ENCODE measurements around the gene CNIH3. TPM values are rescaled to one million over a fixed set of nuclear protein-coding genes. Genes with fewer than 3 reads are reported as not detected.

CNIH3 gene
- total and polyA plus RNA-seq, 2 donors (not counting 3 experiments of a cell fraction or from before 2014, with no cell fraction given) = 1.3 to 2.5 TPM

GRCh38 chr1:224745394-224745793 is 129.3 kb downstream of the CNIH3 start:
- no peak for TF ChIP-seq FOS (IDR thresholded peaks at IDR 0.05; ENCODE audit: borderline replicate concordance, insufficient read depth, low read length)
- no peak for TF ChIP-seq GATA2 (IDR thresholded peaks at IDR 0.05; ENCODE audit: insufficient read depth, insufficient read length, low read depth, low read length)
- no peak for TF ChIP-seq MYC (IDR thresholded peaks at IDR 0.05; ENCODE audit: low read depth, low read length)
- TF ChIP-seq MAX (IDR thresholded peaks at IDR 0.05; ENCODE audit: insufficient read depth, insufficient read length) = no peak
- no peak for TF ChIP-seq EZH2 (IDR thresholded peaks at IDR 0.05; ENCODE audit: borderline replicate concordance, low read depth, low read length, severe bottlenecking)
- TF ChIP-seq POLR2AphosphoS5 (IDR thresholded peaks at IDR 0.05; ENCODE audit: insufficient read depth, low read depth, low read length) = no peak
- TF ChIP-seq CTCF (IDR thresholded peaks at IDR 0.05; ENCODE audit: extremely low read depth in 1 of 2, insufficient read depth in 1 of 2, low read depth in 1 of 2, low read length in 2 of 2) = no peak
- no peak for TF ChIP-seq JUN (IDR thresholded peaks at IDR 0.05; ENCODE audit: borderline replicate concordance, insufficient read depth, insufficient read length, low read depth)
- TF ChIP-seq POLR2A (IDR thresholded peaks at IDR 0.05; ENCODE audit: low read depth, low read length) = no peak
- H3K9me3 ChIP-seq (replicated peaks; ENCODE audit: control insufficient read depth, insufficient read depth, low read length) = no peaks in the 10 kb centered on the region
- H3K79me2 ChIP-seq (ENCODE audit: control insufficient read depth, insufficient read depth, low read length) = no peaks in the 10 kb centered on the region
- H3K9ac ChIP-seq (replicated peaks; ENCODE audit: extremely low read depth, insufficient read depth, low read length) = no peak overlapping the region
- no peak overlapping the region for H3K4me3 ChIP-seq (replicated peaks in 1 of 3; ENCODE audit: insufficient read depth in 1 of 3, low read depth in 1 of 3, low read length in 3 of 3)
- FAIRE-seq (no peak), DNase-seq (ENCODE audit: low read depth, low spot score) (no peak)
- no peak overlapping the region for H3K4me2 ChIP-seq (ENCODE audit: insufficient read depth, low read length)
- no peak overlapping the region for H3K27ac ChIP-seq (ENCODE audit: insufficient read depth, low read depth, low read length)
- dilution Hi-C loops (cut with MboI; ENCODE audit: extremely low pct_ligation_motif_present, low sequenced_read_pairs) (no loop called here), intact Hi-C loops (cut with micrococcal nuclease) (no loop called here)
- H3K36me3 ChIP-seq (ENCODE audit: control insufficient read depth in 2 of 2, extremely low read depth in 1 of 2, insufficient read depth in 2 of 2, low read length in 2 of 2) = no peaks in the 10 kb centered on the region
- H2AFZ ChIP-seq (ENCODE audit: low read depth, low read length) = no peak overlapping the region
- BruUV-seq (replicated peaks) = no TSS peak
- CTCF ChIA-PET = no interaction called here
- no peaks in the 10 kb centered on the region for H4K20me1 ChIP-seq (replicated peaks; ENCODE audit: control insufficient read depth, extremely low read depth, insufficient read depth, low read length)
- POLR2A ChIA-PET = no interaction called here
- no peaks in the 10 kb centered on the region for H3K4me1 ChIP-seq (ENCODE audit: control insufficient read depth, extremely low read depth, insufficient read depth, low read length)
- H3K27me3 ChIP-seq (ENCODE audit: control insufficient read depth in 2 of 2, insufficient read depth in 2 of 2, low read length in 2 of 2) = no peaks in the 10 kb centered on the region
- H3K9me1 ChIP-seq (replicated peaks; ENCODE audit: control insufficient read depth, extremely low read depth, insufficient read depth, low read length) = no peaks in the 10 kb centered on the region

Measured in endothelial cell of umbilical vein (primary cell).